GM20431 (cell line): ENCODE measurements around the gene DMWD.

Experiments
- in situ Hi-C: fragments of 300-500 bp; cut with MseI, MboI; formaldehyde crosslinking; loops from one replicate; pipeline ENCODE4 v1.15.0; 2020; ENCODE audit warnings: low sequenced_read_pairs; ENCODE audit not compliant: unreplicated experiment

DMWD gene

GRCh38 chr19:45789035-45789786 lies 3.4 kb downstream of the DMWD start:
- in situ Hi-C loops = no loop called here

- in situ Hi-C loops = no loop called here
Measured at GRCh38 chr19:45786533-45786894, 6.1 kb downstream of the DMWD start.

- in situ Hi-C loops = no loop called here
Measured at GRCh38 chr19:45785781-45786532, 6.7 kb downstream of the DMWD start.

- in situ Hi-C loops = no loop called here
Measured at GRCh38 chr19:45785097-45785496, 7.5 kb downstream of the DMWD start.

GRCh38 chr19:45784096-45784495 lies 8.5 kb downstream of the DMWD start:
- in situ Hi-C loops = no loop called here

- in situ Hi-C loops = no loop called here
Measured at GRCh38 chr19:45782820-45783785, 9.5 kb downstream of the DMWD start.

GRCh38 chr19:45782162-45782691 lies 10.4 kb downstream of the DMWD start, which contains the start of gene DMPK:
DMPK (minus strand) TSS chr19:45782490; CDS start chr19:45782352, 138 bp downstream.
- in situ Hi-C loops = no loop called here

- in situ Hi-C loops = no loop called here
Measured at GRCh38 chr19:45781214-45782161, 11.2 kb downstream of the DMWD start.

- in situ Hi-C loops = no loop called here
Measured at GRCh38 chr19:45780448-45781213, 12.0 kb downstream of the DMWD start.

GRCh38 chr19:45780146-45780447 lies 12.5 kb downstream of the DMWD start:
- in situ Hi-C loops = no loop called here

GRCh38 chr19:45779231-45780145 lies 13.2 kb downstream of the DMWD start:
- in situ Hi-C loops = no loop called here

- in situ Hi-C loops = no loop called here
Measured at GRCh38 chr19:45778010-45778661, 14.5 kb downstream of the DMWD start.

- in situ Hi-C loops = no loop called here
Measured at GRCh38 chr19:45777395-45777961, 15.2 kb downstream of the DMWD start.

GRCh38 chr19:45774765-45775164 lies 17.9 kb downstream of the DMWD start:
- in situ Hi-C loops = no loop called here

GRCh38 chr19:45773384-45773783 lies 19.3 kb downstream of the DMWD start:
- in situ Hi-C loops = no loop called here

- in situ Hi-C loops = no loop called here
Measured at GRCh38 chr19:45772912-45773311, 19.7 kb downstream of the DMWD start.
